GM21526 (cell line): Measurements from ENCODE around the gene USP44.

Source experiments
- ATAC-seq: cut with Tn5 transposase; IDR thresholded peaks from one replicate; pipeline ENCODE4 v1.9.1; 2021; ENCODE audit warnings: moderate library complexity; ENCODE audit not compliant: unreplicated experiment, low FRiP score

The USP44 gene

GRCh38 chr12:95548539-95549391, 2.5 kb downstream of the USP44 start:
- no peak for ATAC-seq

- no peak for ATAC-seq
Measured at GRCh38 chr12:95548056-95548538, 3.2 kb downstream of the USP44 start.

- no peak for ATAC-seq
Measured at GRCh38 chr12:95547522-95548055, 3.7 kb downstream of the USP44 start.

GRCh38 chr12:95546491-95546813, 4.8 kb downstream of the USP44 start:
- no peak for ATAC-seq

- ATAC-seq = no peak
Measured at GRCh38 chr12:95545731-95546490, 5.4 kb downstream of the USP44 start.

- no peak for ATAC-seq
Measured at GRCh38 chr12:95545303-95545702, 6.0 kb downstream of the USP44 start.

GRCh38 chr12:95544756-95545155, 6.5 kb downstream of the USP44 start:
- no peak for ATAC-seq

GRCh38 chr12:95543305-95543704, 8.0 kb downstream of the USP44 start:
- ATAC-seq = no peak

GRCh38 chr12:95541436-95541835, 9.8 kb downstream of the USP44 start:
- no peak for ATAC-seq

GRCh38 chr12:95538656-95539055, 12.6 kb downstream of the USP44 start:
- no peak for ATAC-seq

GRCh38 chr12:95538006-95538405, 13.3 kb downstream of the USP44 start:
- no peak for ATAC-seq

GRCh38 chr12:95533985-95534384, 17.3 kb downstream of the USP44 start:
- no peak for ATAC-seq

GRCh38 chr12:95532851-95533250, 18.4 kb downstream of the USP44 start:
- no peak for ATAC-seq

- no peak for ATAC-seq
Measured at GRCh38 chr12:95529693-95530225, 21.5 kb downstream of the USP44 start.

- ATAC-seq = no peak
Measured at GRCh38 chr12:95528431-95528830, 22.8 kb downstream of the USP44 start.

GRCh38 chr12:95522692-95523091, 28.6 kb downstream of the USP44 start:
- ATAC-seq = no peak

GRCh38 chr12:95520816-95521215, 30.5 kb downstream of the USP44 start:
- no peak for ATAC-seq

GRCh38 chr12:95518944-95519343, 32.3 kb downstream of the USP44 start:
- no peak for ATAC-seq

- no peak for ATAC-seq
Measured at GRCh38 chr12:95517246-95517645, 34.0 kb downstream of the USP44 start.

GRCh38 chr12:95516757-95517156, 34.5 kb downstream of the USP44 start:
- no peak for ATAC-seq

- ATAC-seq = no peak
Measured at GRCh38 chr12:95515197-95515596, 36.1 kb downstream of the USP44 start.
